Mucosa of rectum (tissue), 2 donors: ENCODE results near the gene SLC16A2.

ENCODE experiments used
- H3K27ac ChIP-seq, 2 donors: one replicate each; pipeline ENCODE4 v1.7.0; 2013; ENCODE audit warnings: inconsistent platforms in 2 of 2, low read depth in 2 of 2, low read length in 2 of 2
- H3K27me3 ChIP-seq, 2 donors: one replicate each; pipeline ENCODE4 v1.7.0; 2013; ENCODE audit warnings: low read length in 2 of 2; ENCODE audit not compliant: control insufficient read depth in 2 of 2, insufficient read depth in 2 of 2
- H3K36me3 ChIP-seq, 2 donors: one replicate each; pipeline ENCODE4 v1.7.0; 2013; ENCODE audit warnings: low read length in 2 of 2; ENCODE audit not compliant: control insufficient read depth in 2 of 2, insufficient read depth in 2 of 2
- H3K4me1 ChIP-seq, 2 donors: one replicate each; pipeline ENCODE4 v1.7.0; 2013; ENCODE audit warnings: low read length in 2 of 2, mild to moderate bottlenecking in 1 of 2; ENCODE audit not compliant: control insufficient read depth in 2 of 2, insufficient read depth in 2 of 2
- H3K4me3 ChIP-seq, 2 donors: one replicate each; pipeline ENCODE4 v1.7.0; 2013; ENCODE audit warnings: low read length in 2 of 2
- H3K9ac ChIP-seq, 2 donors: one replicate each; pipeline ENCODE4 v1.7.0; 2013; ENCODE audit warnings: low read length in 2 of 2, low read depth in 1 of 2, mild to moderate bottlenecking in 1 of 2
- H3K9me3 ChIP-seq, 2 donors: one replicate each; pipeline ENCODE4 v1.7.0; 2013; ENCODE audit warnings: low read length in 2 of 2; ENCODE audit not compliant: control insufficient read depth in 2 of 2
- donor health status: healthy.
- donor health status: Normal muscosa, but diverticular disease.

The SLC16A2 gene

GRCh38 chrX:74500067-74500466, 78.8 kb downstream of the SLC16A2 start:
- no peak overlapping the region for H3K9ac ChIP-seq
- peaks cover 0 to 5% of the 10 kb centered on the region in 2 donors for H3K27me3 ChIP-seq
- H3K4me1 ChIP-seq = no peaks in the 10 kb centered on the region
- H3K36me3 ChIP-seq = no peaks in the 10 kb centered on the region
- H3K4me3 ChIP-seq = no peak overlapping the region
- H3K9me3 ChIP-seq = no peaks in the 10 kb centered on the region
- H3K27ac ChIP-seq = no peak overlapping the region

GRCh38 chrX:74500555-74500954, 79.3 kb downstream of the SLC16A2 start:
- no peak overlapping the region for H3K27ac ChIP-seq
- H3K36me3 ChIP-seq = no peaks in the 10 kb centered on the region
- H3K4me1 ChIP-seq = no peaks in the 10 kb centered on the region
- no peak overlapping the region for H3K4me3 ChIP-seq
- H3K27me3 ChIP-seq = peaks cover 0 to 5% of the 10 kb centered on the region in 2 donors
- H3K9ac ChIP-seq = no peak overlapping the region
- H3K9me3 ChIP-seq = no peaks in the 10 kb centered on the region

DNA sequence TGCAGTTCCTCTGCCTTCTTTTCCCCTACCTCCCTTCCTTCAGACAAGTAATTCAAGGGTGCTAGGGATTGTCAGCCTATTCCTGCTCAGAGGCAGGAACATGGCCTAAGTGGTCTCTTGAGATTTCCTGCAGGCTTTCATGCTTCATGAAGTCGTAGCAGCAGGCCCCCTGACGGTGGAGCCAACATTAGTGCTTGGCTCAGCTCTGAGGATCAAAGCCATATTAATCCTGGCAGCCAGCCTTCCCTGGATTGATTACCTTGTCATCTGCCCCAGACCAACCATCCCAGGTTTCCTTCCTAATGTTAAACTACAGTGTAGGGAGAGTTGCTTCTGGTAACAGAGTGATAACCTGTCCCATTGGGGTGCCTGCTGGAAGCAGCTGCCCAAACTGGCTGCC, 84.1 kb downstream of the SLC16A2 start:
- H3K27me3 ChIP-seq = no peaks in the 10 kb centered on the region
- H3K4me1 ChIP-seq = no peaks in the 10 kb centered on the region
- no peaks in the 10 kb centered on the region for H3K9me3 ChIP-seq
- no peak overlapping the region for H3K27ac ChIP-seq
- H3K4me3 ChIP-seq = no peak overlapping the region
- no peak overlapping the region for H3K9ac ChIP-seq
- no peaks in the 10 kb centered on the region for H3K36me3 ChIP-seq

- no peaks in the 10 kb centered on the region for H3K9me3 ChIP-seq
Observed at GRCh38 chrX:74506317-74507115, 85.2 kb downstream of the SLC16A2 start.

DNA sequence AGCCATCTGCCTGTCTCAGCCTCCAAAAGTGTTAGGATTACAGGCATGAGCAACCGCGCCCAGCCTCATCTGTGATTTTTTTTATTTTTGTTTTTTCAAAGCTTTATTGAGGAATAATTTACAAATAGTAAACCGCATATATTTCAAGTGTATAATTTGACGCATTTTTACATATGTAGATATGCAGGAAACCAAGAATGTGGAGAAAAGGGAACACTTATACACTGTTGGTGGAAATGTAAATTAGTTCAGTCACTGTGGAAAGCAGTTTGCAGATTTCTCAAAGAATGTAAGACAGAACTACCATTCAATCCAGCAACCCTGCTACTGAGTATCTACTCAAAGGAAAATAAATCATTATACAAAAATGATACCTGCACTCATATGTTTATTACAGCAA, 85.9 kb downstream of the SLC16A2 start:
- no peaks in the 10 kb centered on the region for H3K4me1 ChIP-seq
- H3K27me3 ChIP-seq = no peaks in the 10 kb centered on the region
- no peaks in the 10 kb centered on the region for H3K9me3 ChIP-seq
- H3K36me3 ChIP-seq = no peaks in the 10 kb centered on the region
- H3K27ac ChIP-seq = no peak overlapping the region
- H3K9ac ChIP-seq = no peak overlapping the region
- H3K4me3 ChIP-seq = no peak overlapping the region

More at GRCh38 chrX:74506317-74507115, 85.2 kb downstream of the SLC16A2 start:
- Histone ChIP-seq H3K4me3 (no peak overlapping the region), H3K36me3 (no peaks in the 10 kb centered on the region), H3K27me3 (no peaks in the 10 kb centered on the region), H3K4me1 (no peaks in the 10 kb centered on the region), H3K9ac (no peak overlapping the region), H3K27ac (no peak overlapping the region)

DNA sequence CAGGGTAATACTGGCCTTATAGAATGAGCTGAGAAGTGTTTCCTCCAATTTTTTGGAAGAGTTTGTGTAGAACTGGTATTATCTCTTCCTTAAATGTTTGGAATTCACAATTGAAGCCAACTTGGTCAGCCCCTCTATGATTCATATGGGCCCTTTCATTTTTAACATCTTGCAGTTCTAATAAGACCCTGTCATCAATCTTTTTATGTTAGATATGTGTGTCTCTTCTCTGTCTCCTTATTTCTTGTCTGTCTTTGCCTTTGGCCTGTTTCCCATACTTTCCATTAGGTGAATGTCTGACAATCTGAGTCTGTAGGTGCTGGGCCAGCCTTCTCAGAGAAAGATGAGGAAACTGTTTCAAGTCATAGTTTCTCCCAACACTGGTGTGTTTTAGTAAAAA, 88.7 kb downstream of the SLC16A2 start:
- H3K9me3 ChIP-seq = no peaks in the 10 kb centered on the region
- H3K27me3 ChIP-seq = no peaks in the 10 kb centered on the region
- H3K9ac ChIP-seq = no peak overlapping the region
- H3K27ac ChIP-seq = no peak overlapping the region
- no peaks in the 10 kb centered on the region for H3K4me1 ChIP-seq
- H3K36me3 ChIP-seq = no peaks in the 10 kb centered on the region
- H3K4me3 ChIP-seq = no peak overlapping the region

DNA sequence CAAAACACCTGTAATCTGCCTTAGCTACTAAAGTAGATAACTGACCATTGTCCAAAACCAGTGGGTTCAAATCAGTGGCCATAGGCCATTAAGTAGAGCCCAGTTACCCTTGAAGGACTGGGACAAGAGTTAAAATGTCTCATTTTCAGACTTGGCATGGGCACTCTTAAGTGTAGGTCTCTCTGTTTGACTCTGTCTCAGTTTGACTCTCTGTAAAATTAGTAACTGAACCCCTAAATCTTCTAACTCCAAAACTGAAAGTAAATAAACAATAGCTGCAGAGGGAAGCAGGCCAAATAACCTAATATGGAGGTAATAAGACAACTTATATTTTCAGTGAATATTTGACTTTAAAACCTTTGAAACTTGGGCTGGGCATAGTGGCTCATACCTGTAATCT, 89.1 kb downstream of the SLC16A2 start:
- Histone ChIP-seq H3K4me3 (no peak overlapping the region), H3K27me3 (no peaks in the 10 kb centered on the region), H3K36me3 (no peaks in the 10 kb centered on the region), H3K9ac (no peak overlapping the region), H3K4me1 (no peaks in the 10 kb centered on the region), H3K27ac (no peak overlapping the region), H3K9me3 (no peaks in the 10 kb centered on the region)

DNA sequence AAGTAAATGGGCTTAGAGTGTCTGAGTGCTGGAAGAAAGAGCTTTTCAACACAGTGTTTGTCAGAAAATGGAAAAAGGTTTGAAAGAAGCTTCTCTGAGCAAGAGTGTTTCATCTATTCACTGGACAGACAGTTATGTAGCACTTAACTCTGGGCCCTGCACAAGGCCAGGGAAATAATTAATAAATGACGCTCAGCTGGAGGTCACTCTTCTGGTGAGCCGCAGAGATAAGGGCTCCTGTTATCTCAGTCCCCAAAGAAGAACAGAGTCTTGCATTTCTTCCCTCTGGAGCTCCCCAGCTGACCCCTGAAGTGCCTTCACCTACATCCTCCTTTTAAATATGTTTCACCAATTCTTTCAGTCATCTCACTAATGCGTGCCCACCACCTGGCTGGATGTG, 90.4 kb downstream of the SLC16A2 start:
- Histone ChIP-seq H3K36me3 (no peaks in the 10 kb centered on the region), H3K9me3 (no peaks in the 10 kb centered on the region), H3K27ac (no peak overlapping the region), H3K4me1 (no peaks in the 10 kb centered on the region), H3K27me3 (no peaks in the 10 kb centered on the region), H3K9ac (no peak overlapping the region), H3K4me3 (no peak overlapping the region)

GRCh38 chrX:74514384-74514783, 93.1 kb downstream of the SLC16A2 start:
- no peaks in the 10 kb centered on the region for H3K9me3 ChIP-seq
- no peak overlapping the region for H3K4me3 ChIP-seq
- no peak overlapping the region for H3K27ac ChIP-seq
- no peaks in the 10 kb centered on the region for H3K27me3 ChIP-seq
- no peak overlapping the region for H3K9ac ChIP-seq
- no peaks in the 10 kb centered on the region for H3K36me3 ChIP-seq
- no peaks in the 10 kb centered on the region for H3K4me1 ChIP-seq

DNA sequence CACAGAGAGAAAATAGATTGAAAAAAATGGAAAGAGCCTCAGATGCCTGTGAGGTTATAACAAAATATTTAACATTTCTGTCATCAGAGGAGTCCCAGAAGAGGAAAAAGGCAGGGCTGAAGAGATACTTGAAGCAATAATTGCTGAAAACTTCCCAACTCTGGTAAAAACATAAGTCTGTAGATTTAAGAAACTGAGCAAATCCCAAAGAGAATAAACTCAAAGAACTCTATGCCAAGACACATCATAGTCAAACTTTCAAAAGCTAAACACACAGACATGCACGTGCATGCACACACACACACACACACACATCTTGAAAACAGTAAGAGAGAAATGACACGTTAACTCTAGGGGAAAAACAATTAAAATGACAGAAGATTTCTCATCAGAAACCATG, 94.1 kb downstream of the SLC16A2 start:
- no peak overlapping the region for H3K4me3 ChIP-seq
- H3K9me3 ChIP-seq = no peaks in the 10 kb centered on the region
- no peaks in the 10 kb centered on the region for H3K36me3 ChIP-seq
- no peak overlapping the region for H3K9ac ChIP-seq
- H3K27me3 ChIP-seq = no peaks in the 10 kb centered on the region
- no peak overlapping the region for H3K27ac ChIP-seq
- no peaks in the 10 kb centered on the region for H3K4me1 ChIP-seq
